NCI-H1417 (cell line): Measurements from ENCODE around the gene STXBP5.
A peak's percentile ranks its signal among the peaks of the same experiment; 100 is the strongest.

Experiments
- DNase-seq, 3 experiments: peaks; one replicate each; lab custom pipeline; 2025; lab: John Stamatoyannopoulos, UW

STXBP5 gene

DNA sequence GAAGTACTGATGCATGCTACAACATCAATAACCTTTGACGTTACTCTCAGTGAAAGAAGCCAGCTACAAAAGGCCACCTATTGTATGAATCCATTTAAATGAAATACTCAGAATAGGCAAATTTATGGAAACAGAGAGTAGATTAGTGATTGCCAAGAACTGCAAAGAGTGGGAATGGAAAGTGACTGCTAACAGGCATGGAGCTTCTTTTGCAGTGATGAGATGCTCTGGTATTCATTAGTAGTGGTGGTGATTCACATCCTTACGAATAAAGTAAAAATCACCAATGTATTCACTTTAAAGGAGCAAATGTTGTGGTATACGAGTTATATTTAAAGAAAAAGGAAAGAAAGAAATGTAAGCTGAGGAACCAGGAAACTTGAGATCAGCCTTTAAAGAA lies 177.5 kb downstream of the STXBP5 start:
- DNase-seq: no peak

DNA sequence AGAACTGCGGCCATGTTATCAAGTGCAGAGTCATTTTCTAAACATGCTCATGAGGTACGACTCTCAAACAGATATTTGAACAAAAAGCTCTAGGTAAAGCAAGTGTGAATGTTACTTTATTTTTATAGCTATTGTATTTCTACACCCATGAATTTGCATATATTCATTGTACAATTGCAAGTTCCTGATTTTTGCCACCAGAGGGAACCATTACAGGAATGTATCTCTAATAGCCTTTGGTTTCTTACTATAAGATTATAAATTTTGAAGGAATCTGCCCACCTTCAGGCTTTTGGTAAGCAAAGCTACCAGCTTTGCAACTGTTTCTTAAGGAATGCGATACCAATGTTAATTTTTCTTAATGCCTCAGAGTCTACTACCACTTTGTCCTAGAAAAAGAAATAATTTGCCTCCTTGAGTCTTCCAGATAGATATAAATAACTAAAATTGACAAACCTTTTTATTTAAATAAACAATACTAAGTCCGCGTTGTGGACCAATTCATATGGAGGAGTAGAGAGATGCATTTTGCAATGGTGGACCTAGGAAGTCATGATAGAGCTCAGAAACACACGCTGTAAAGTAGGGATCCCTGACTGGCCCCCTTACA lies 178.8 kb downstream of the STXBP5 start:
- peak in 1 of 3 experiments; percentile 42 for DNase-seq

GRCh38 chr6:147384029-147384428 lies 179.8 kb downstream of the STXBP5 start:
- no peak for DNase-seq

DNA sequence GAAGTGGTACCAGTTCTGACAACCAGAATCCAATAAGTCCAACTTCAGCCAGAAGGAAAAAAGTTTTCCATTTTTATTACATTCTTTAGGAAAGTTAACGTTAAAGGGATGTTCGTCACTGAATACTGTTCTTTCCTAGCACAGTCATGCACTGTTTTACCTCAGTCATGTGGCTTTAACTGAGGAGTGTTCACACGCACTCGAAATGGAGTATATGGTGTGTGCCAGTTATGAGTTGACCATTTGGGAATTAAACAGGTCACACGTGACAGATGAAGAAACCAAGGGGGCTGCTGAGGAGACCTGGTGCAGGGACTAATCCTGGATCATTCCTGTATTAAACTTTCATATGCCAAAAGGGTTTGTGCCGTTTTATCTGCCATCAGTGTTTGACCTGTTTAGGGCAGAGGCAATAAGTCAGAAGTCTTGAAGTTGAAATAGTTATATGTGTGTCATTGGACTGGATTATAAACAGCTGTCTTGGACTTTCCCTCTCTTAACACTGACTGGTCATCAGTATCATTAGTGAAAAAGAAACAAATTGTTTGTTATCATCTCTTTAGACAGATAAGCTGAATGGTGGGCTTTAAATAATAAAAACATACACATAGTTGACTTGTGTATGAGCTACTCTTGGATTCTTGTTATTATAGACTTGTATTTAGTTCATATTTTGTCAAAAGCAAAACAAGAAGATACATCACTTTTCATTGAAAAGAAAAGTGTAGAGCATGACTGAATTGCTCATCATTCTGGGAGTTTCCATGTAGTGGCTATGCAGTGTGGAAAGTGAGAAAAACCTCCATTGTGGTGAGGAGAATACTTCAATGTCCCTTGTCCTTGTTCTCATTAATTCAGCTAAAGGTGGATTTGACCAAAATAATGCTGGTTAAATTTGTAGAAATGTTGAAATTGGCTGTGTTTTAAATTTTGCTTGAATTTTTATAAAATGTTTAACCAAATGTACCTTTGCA lies 180.8 kb downstream of the STXBP5 start:
- DNase-seq: peak in 1 of 3 experiments; percentile 9

DNA sequence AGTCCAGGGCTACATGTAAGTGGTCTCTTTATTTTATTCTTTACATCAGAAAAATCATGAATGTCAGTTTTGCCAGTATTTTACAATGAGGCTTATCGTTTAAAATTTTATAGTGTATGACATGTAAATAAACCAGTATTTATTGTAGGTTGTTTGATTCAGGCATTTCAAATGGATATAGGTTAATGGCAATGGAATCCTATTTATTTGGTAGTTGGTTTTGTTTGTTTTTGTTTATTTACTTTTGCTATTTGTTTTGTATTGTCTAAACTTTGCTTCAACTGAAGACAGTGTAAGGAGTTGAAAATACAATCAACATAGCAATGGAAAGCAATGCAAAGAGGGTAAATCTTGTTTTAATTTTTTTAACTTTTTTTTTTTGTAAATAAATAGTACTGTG lies 185.2 kb downstream of the STXBP5 start:
- DNase-seq: no peak

GRCh38 chr6:147390909-147391536 lies 186.8 kb downstream of the STXBP5 start:
- DNase-seq: peak in 2 of 3 experiments; percentile 12 to 71

- DNase-seq: no peak
These were observed 188.9 kb downstream of the STXBP5 start for GRCh38 chr6:147392917-147393625.

- no peak for DNase-seq
These were observed 190.9 kb downstream of the STXBP5 start for GRCh38 chr6:147395158-147395557.

GRCh38 chr6:147397306-147397705 lies 193.1 kb downstream of the STXBP5 start:
- DNase-seq: no peak

DNA sequence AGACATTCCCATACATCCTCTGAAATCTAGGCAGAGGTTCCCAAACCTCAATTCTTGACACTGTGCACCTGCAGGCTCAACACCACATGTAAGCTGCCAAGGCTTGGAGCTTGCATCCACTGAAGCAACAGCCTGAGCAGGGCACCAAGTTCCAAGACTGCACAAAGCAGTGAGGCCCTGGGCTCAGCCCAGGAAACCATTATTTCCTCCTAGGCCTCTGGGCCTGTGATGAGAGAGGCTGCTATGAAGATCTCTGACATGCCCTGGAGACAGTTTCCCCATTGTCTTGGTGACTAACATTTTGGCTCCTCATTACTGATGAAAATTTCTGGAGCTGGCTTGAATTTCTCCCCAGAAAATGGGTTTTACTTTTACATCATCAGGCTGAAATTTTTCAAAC lies 196.8 kb downstream of the STXBP5 start:
- no peak for DNase-seq

DNA sequence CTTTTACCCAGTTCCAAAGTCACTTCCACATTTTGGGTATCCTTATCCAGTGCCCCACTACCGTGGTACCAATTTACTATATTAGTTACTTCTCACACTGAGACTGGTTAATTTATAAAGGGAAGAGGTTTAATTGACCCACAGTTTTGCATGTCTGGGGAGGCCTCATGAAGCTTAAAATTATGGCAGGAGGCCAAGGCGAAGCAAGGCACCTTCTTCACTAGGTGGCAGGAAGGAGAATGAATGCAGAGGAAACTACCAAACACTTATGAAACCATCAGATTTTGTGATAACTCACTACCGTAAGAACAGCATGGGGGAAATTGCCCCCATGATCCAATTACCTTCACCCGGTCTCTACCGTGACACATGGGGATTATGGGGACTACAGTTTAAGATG lies 197.6 kb downstream of the STXBP5 start:
- no peak for DNase-seq

GRCh38 chr6:147406783-147407182 lies 202.6 kb downstream of the STXBP5 start:
- DNase-seq: no peak

DNA sequence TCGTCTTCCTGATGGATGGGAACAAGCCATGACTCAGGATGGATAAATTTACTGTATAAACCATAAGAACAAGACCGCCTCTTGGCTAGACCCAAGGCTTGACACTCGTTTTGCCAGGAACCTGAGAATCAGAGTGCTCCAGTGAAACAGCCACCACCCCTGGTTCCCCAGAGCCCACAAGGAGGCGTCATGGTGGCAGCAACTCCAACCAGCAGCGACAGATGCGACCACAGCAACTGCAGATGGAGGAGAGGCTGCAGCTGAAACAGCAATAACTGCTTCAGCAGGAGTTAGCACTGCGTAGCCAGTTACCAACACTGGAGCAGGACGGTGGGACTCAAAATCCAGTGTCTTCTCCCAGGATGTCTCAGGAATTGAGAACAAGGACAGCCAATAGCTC lies 203.4 kb downstream of the STXBP5 start:
- DNase-seq: no peak

DNA sequence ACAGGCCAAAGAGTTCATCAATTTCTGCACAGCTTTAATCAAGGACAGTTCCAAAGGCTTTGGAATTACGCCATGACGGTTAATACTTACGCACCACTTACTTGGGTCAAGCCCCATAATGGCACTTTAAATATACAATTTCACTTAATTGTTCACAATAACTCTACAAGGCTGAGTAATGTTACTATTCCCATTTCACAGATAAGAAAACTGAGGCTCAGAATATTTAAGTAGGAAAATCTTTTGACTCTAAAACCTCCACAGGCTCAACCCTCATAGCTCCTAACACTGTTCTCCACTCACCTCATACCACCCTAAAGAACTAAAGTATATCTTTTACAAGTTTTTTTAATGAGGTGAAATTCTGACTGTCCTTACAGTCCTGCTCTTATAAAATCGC lies 212.4 kb downstream of the STXBP5 start:
- DNase-seq: no peak

GRCh38 chr6:147417954-147418353 lies 213.7 kb downstream of the STXBP5 start:
- DNase-seq: no peak

DNA sequence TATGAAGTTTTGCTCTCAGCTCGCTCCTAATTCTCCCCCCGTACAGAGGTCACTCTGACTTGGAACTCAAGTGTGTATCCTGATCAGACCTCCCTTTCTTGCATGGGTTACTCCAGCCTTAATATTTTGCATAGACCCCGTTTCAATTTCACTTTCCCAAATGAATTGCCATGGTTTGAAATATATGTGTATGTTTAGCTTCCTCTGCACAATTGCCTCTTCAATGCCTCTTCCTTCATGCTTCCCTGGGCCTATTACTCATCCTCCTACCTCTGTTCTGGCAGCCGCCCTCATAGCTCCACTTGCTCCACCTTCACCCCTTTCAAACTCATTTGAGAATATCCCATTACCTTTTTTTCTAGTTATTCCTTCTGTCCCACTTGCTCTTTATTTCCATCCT lies 214.3 kb downstream of the STXBP5 start:
- no peak for DNase-seq

DNA sequence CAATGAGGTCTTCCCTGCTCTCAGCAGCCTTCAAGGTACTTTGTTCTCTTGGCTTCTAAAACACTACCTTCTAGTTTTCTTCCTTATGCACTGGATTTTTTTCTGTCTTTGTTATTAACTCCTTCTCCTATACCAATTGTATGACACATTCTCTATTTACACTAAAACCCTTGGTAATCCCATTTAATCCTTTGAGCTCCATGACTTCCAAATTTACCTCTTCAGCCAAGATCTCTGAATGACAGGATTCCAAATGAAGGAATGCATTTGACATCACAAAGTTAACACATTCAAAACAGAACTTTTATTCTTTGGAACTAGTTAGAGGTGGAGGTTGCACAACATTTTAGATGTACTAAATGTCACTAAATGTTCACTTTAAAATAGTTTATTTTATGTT lies 217.7 kb downstream of the STXBP5 start:
- no peak for DNase-seq

DNA sequence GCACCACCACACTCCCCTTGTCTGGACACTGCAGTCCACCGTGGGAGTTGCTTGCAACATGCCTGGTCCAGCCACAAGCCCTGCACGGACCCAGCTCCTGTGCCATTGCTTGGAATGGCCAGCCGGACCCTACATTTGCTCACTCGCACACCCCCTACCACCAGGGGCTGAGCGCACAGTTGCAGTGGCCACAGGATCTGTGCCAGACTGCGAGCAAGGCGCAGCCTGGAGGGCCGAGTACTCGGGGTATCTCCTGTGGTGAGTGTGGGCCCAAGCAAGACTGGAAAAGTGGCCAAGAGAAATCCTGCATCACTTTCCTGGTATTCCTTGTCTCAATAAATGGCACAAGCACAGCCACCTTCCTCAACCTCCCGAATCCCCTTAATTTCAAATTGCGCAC lies 218.9 kb downstream of the STXBP5 start:
- no peak for DNase-seq

DNA sequence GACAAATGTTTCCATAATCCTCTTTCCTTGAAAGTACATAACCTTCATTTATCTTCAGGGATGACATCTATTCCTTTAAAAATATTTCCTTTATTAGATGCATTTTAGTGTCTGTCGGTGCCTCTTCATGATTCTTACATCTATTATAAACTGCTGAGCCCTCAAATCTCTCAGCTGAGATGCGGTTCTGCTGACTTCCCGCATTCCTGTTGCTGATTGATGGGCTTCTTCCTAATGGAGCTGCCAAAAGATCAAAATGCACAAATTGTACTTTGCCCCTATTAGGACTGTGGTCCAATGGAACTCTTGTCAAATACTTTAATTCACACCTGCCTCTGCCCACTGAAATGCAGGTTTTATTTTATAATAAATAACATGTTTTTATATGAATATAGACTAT lies 225.6 kb downstream of the STXBP5 start:
- no peak for DNase-seq

DNA sequence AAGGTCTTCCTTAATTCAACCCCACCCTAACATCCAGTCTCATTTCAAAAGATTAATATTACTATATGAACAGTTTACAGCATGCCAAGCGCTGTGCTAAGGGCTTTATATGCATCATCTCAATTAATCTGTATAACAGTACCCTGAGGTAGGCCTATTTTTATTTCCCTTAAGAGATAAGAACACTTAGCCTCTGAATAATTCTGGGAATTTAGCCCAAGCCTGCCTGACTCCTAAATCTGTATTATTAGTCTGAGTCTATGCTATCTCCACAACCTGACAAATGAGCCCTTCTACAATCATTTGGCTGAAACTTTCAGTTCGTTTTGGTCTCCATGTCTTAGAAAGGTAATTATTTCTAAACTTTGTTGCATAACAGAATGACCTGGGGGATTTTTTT lies 226.6 kb downstream of the STXBP5 start:
- DNase-seq: no peak

- no peak for DNase-seq
These were observed 229.9 kb downstream of the STXBP5 start for GRCh38 chr6:147434076-147434475.

DNA sequence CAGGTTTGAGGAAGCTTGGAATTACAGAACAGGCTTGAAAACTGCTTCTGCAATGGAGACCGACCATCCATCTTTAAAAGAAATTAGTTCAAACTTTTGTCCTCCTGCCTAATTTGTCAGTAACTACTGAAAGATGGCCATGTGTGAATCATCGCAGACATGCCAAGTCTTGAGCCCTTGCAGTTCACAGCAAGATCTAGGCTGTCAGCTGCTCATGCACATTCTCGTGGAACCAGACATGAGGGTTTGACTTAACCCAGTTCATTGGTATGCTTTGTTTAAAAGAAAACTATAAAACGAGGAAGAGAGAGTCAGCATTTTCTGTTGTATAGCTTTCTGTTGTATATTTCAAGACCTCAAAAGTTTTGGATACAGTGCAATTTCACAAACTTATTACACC lies 230.3 kb downstream of the STXBP5 start:
- DNase-seq: no peak
